ENCODE results near the gene HOXB8.
A peak's percentile ranks its signal among the peaks of the same experiment; 100 is the strongest.

DNA sequence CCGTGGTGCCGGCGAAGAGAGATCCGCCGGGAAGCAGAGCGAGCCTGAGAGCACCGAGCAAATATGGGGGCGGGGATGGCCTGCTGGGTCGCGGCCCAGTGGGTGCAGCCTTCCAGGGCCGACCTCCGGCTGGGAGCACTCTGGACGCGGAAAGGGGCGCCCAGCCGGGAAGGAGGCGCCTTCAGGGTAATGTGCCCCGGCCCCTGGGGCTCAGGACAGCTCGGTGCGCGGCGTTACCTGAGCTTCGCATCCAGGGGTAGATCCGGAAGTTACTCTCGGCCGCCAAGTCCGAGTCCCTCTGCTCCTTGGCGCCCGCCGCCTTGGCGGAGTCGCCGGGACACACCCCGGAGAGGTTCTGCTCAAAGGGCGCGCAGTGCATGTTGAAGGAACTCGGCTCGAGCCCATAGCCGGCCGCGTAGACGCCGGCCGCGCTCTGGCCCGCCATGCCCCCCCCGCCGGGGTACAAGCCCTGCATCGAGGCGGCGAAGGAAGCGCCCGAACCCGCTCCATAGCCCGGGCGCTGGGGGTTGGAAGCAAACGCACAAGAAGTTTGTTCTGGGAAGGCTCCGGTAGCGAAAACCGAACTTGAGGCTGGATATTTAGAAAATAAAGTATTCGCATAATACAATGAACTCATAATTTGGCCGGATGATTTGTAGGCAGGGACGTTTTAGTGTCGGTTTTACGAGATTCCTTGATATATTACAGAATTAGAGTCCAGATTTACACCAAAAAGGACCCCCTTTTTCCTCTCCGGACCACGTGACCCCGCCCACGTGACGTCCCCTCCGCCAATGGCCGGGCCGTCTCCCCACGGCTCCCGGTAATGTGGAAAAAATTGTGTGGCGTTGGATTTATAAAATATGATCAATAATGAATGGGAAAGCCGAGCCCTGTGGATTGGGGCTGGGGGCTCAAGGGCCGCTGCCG, 4.5 kb downstream of the HOXB8 start, which contains the start of gene HOXB7:
- peak; percentile 68; the same call in 1 of the 2 replicates for TF ChIP-seq POLR2A (IDR thresholded peaks at IDR 0.05; ENCODE audit: low read depth, low read length)
- TF ChIP-seq, protein P1, sequence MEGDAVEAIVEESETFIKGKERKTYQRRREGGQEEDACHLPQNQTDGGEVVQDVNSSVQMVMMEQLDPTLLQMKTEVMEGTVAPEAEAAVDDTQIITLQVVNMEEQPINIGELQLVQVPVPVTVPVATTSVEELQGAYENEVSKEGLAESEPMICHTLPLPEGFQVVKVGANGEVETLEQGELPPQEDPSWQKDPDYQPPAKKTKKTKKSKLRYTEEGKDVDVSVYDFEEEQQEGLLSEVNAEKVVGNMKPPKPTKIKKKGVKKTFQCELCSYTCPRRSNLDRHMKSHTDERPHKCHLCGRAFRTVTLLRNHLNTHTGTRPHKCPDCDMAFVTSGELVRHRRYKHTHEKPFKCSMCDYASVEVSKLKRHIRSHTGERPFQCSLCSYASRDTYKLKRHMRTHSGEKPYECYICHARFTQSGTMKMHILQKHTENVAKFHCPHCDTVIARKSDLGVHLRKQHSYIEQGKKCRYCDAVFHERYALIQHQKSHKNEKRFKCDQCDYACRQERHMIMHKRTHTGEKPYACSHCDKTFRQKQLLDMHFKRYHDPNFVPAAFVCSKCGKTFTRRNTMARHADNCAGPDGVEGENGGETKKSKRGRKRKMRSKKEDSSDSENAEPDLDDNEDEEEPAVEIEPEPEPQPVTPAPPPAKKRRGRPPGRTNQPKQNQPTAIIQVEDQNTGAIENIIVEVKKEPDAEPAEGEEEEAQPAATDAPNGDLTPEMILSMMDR (IDR thresholded peaks at IDR 0.05 in 2 of 3, conservative IDR thresholded peaks at IDR 0.05 in 1 of 3; ENCODE audit: control insufficient read depth in 2 of 3, extremely low read depth in 1 of 3, insufficient read depth in 1 of 3, low read depth in 3 of 3, low read length in 3 of 3): no peak
- no peak for TF ChIP-seq SPI1 (IDR thresholded peaks at IDR 0.05; ENCODE audit: borderline replicate concordance, insufficient read depth, low read depth, low read length)
